Loucy (cell line): ENCODE data around the gene WDR1.

ENCODE experiments used
- H2AFZ ChIP-seq: fragments of 200-600 bp; sonication (generic); 2 replicates; pipeline ENCODE4 v1.6.0; 2016; ENCODE audit warnings: antibody characterized with exemption, mild to moderate bottlenecking, low read length, moderate library complexity
- H3F3A ChIP-seq: fragments of 200-600 bp; 2 replicates; pipeline ENCODE4 v1.6.0; 2016; ENCODE audit warnings: antibody characterized with exemption, low read depth, mild to moderate bottlenecking
- H3K27me3 ChIP-seq: fragments of 200-600 bp; sonication (generic); 2 replicates; pipeline ENCODE4 v1.6.1; 2014; ENCODE audit warnings: low read length, mild to moderate bottlenecking; ENCODE audit not compliant: insufficient read depth, poor library complexity, severe bottlenecking
- H3K36me3 ChIP-seq: fragments of 200-600 bp; sonication (generic); 2 replicates; pipeline ENCODE4 v1.6.1; 2016; ENCODE audit warnings: low read length; ENCODE audit not compliant: insufficient read depth
- H3K4me1 ChIP-seq: fragments of 200-600 bp; sonication (generic); 2 replicates; pipeline ENCODE4 v1.5.1; 2014; ENCODE audit warnings: low read length, mild to moderate bottlenecking; ENCODE audit not compliant: insufficient read depth, poor library complexity, severe bottlenecking
- H3K4me2 ChIP-seq: fragments of 200-600 bp; sonication (generic); 2 replicates; pipeline ENCODE4 v1.6.0; 2014; ENCODE audit warnings: antibody characterized with exemption, low read length, low read depth, mild to moderate bottlenecking; ENCODE audit not compliant: poor library complexity, severe bottlenecking
- H3K4me3 ChIP-seq: fragments of 200-600 bp; sonication (generic); 2 replicates; pipeline ENCODE4 v1.5.1; 2014; ENCODE audit warnings: low read length, mild to moderate bottlenecking, mixed read lengths; ENCODE audit not compliant: poor library complexity, severe bottlenecking
- H3K79me2 ChIP-seq: fragments of 200-600 bp; sonication (generic); 2 replicates; pipeline ENCODE4 v1.6.1; 2014; ENCODE audit warnings: low read length; ENCODE audit not compliant: insufficient read depth
- H3K9ac ChIP-seq: fragments of 200-600 bp; sonication (generic); 2 replicates; pipeline ENCODE4 v1.6.0; 2014; ENCODE audit warnings: mild to moderate bottlenecking, low read depth, low read length, moderate library complexity; ENCODE audit not compliant: poor library complexity, severe bottlenecking
- H3K9me2 ChIP-seq: fragments of 200-600 bp; sonication (generic); replicated peaks from 2 replicates; pipeline ENCODE4 v1.6.1; 2016; ENCODE audit warnings: low read depth, low read length, mixed read lengths
- H3K9me3 ChIP-seq: fragments of 200-600 bp; sonication (generic); 2 replicates; pipeline ENCODE4 v1.6.1; 2014; ENCODE audit warnings: mild to moderate bottlenecking, antibody characterized with exemption, low read length, low read depth; ENCODE audit not compliant: insufficient read depth
- H4K20me1 ChIP-seq: fragments of 200-600 bp; sonication (generic); 2 replicates; pipeline ENCODE4 v1.6.0; 2014; ENCODE audit warnings: antibody characterized with exemption, low read length, mild to moderate bottlenecking; ENCODE audit not compliant: insufficient read depth, poor library complexity, severe bottlenecking
- CTCF ChIP-seq: fragments of 200-600 bp; sonication (generic); conservative IDR thresholded peaks from 2 replicates; pipeline ENCODE4 v1.5.1; 2014; ENCODE audit warnings: mild to moderate bottlenecking, antibody characterized with exemption, low read length
- EZH2phosphoT487 ChIP-seq: fragments of 200-600 bp; IDR thresholded peaks from 2 replicates; pipeline ENCODE4 v1.6.1; 2018; ENCODE audit warnings: antibody characterized with exemption, mild to moderate bottlenecking, moderate library complexity, borderline replicate concordance

Gene WDR1

GRCh38 chr4:10090467-10091250 lies 25.9 kb downstream of the WDR1 start:
- no peaks in the 10 kb centered on the region for H3K9me2 ChIP-seq
- peaks cover 91% of the 10 kb centered on the region for H3K36me3 ChIP-seq
- no peaks in the 10 kb centered on the region for H3K27me3 ChIP-seq
- no peaks in the 10 kb centered on the region for H3K9me3 ChIP-seq
- H2AFZ ChIP-seq = no peak overlapping the region
- H4K20me1 ChIP-seq = peaks cover 62% of the 10 kb centered on the region
- H3K4me3 ChIP-seq = no peak overlapping the region
- TF ChIP-seq EZH2phosphoT487 = no peak
- TF ChIP-seq CTCF = no peak
- peaks cover 78% of the 10 kb centered on the region for H3K79me2 ChIP-seq
- H3K9ac ChIP-seq = no peak overlapping the region
- H3K4me2 ChIP-seq = no peak overlapping the region
- peaks cover 16% of the 10 kb centered on the region for H3F3A ChIP-seq
- H3K4me1 ChIP-seq = peaks cover 50% of the 10 kb centered on the region

DNA sequence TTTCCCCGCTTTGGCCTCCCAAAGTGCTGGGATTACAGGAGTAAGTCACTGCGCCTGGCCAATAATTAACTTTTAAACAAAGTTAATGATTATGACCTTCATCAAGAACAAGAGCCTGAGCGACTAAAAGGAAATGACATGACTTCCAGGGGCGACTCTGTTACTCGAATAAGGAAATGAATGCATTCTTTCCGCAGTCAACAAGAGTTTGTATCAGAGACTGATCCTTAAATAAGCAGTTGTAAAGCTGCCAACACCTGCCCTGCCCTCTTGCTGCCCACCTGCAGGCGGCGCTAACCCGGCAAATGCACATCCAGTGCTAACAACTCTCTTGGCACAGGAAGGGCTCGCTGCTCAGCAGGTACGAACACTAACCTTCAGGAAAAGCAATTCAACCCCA lies 27.3 kb downstream of the WDR1 start:
- no peaks in the 10 kb centered on the region for H3K9me2 ChIP-seq
- peaks cover 91% of the 10 kb centered on the region for H3K36me3 ChIP-seq
- H3K4me3 ChIP-seq = no peak overlapping the region
- H3K27me3 ChIP-seq = no peaks in the 10 kb centered on the region
- H3K4me2 ChIP-seq = no peak overlapping the region
- peaks cover 65% of the 10 kb centered on the region for H3K79me2 ChIP-seq
- peaks cover 16% of the 10 kb centered on the region for H3F3A ChIP-seq
- H2AFZ ChIP-seq = no peak overlapping the region
- H3K4me1 ChIP-seq = peaks cover 37% of the 10 kb centered on the region
- peak; percentile 58 for TF ChIP-seq CTCF
- TF ChIP-seq EZH2phosphoT487 = no peak
- no peak overlapping the region for H3K9ac ChIP-seq
- H4K20me1 ChIP-seq = peaks cover 50% of the 10 kb centered on the region
- no peaks in the 10 kb centered on the region for H3K9me3 ChIP-seq

DNA sequence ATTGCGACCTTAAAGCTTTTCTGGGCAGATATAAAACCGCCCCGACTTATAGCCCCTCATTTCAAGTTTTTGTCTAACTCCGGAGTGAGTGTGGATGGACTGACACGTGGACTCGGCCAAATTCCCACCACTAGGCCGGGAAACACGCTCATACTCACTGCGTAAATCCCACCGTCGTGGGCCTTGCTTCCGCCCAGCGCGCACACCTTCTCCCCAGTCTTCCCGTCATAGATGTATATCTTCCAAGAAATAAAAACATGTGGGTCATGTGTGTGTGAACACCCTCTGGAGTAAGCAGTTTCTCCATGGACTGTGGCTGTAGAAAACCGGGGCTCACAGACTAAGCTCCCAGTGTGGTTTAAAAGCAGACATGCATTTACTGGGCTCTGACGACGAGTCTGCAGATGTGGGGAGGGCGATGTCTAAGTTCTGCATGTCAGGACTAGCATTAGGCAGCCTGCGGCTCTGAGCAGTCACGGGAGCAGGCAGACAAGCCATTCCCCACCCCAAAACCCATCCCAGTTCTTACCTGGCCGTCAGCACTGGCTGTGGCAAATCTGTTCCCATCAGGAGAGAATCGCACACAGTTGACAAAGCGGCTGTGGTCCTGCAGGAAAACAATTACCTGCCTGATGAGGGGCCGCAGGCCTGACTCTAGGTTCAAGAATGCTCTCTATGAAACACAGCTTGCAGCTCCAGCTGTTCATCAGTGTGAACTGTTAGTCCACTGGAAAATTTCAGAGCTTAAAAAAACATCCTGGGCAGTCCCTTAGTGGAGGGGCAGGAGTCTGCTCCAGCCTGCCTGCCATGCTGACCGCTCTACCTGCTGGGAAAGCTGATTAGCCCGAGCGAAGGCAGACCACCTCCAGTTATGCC lies 28.2 kb downstream of the WDR1 start:
- Histone ChIP-seq H3K9ac (no peak overlapping the region), H2AFZ (no peak overlapping the region), H3K4me3 (no peak overlapping the region), H3K4me1 (peaks cover 27% of the 10 kb centered on the region), H3K79me2 (peaks cover 64% of the 10 kb centered on the region), H4K20me1 (peaks cover 52% of the 10 kb centered on the region), H3K4me2 (no peak overlapping the region), H3K36me3 (peaks cover 98% of the 10 kb centered on the region), H3K27me3 (no peaks in the 10 kb centered on the region), H3K9me2 (no peaks in the 10 kb centered on the region), H3K9me3 (no peaks in the 10 kb centered on the region), H3F3A (peaks cover 9% of the 10 kb centered on the region)
- no peak for TF ChIP-seq CTCF
- TF ChIP-seq EZH2phosphoT487 = no peak
